Subcutaneous adipose tissue (tissue), 4 donors: Measurements from ENCODE around the gene CYB561. TPM values are rescaled to one million over a fixed set of nuclear protein-coding genes. Genes with fewer than 3 reads are reported as not detected.

Experiments used
- CTCF ChIP-seq: fragments of 450-650 bp; IDR thresholded peaks from one replicate; pipeline ENCODE4 v1.5.1; 2016; ENCODE audit warnings: low read depth, mild to moderate bottlenecking, control low read depth, antibody characterized with exemption, moderate library complexity
- total RNA-seq, 4 donors: library from RNA; depleted of rRNA; stranded (reverse); fragments of >200 nt; gene quantifications; one replicate each; pipeline ENCODE4 v1.1.0, GENCODE V29; 2016

CYB561 gene
- total RNA-seq, 4 donors from 2014 or later, result 12.7 to 17.9 (median 14.1) TPM

GRCh38 chr17:63406689-63407330 lies 39.3 kb downstream of the CYB561 start:
- no peak for TF ChIP-seq CTCF

GRCh38 chr17:63405741-63406261 lies 40.3 kb downstream of the CYB561 start:
- TF ChIP-seq CTCF, result no peak

GRCh38 chr17:63405020-63405419 lies 41.1 kb downstream of the CYB561 start:
- no peak for TF ChIP-seq CTCF

- no peak for TF ChIP-seq CTCF
These were observed 43.5 kb downstream of the CYB561 start for GRCh38 chr17:63402431-63403212.

- TF ChIP-seq CTCF, result no peak
These were observed 46.2 kb downstream of the CYB561 start for GRCh38 chr17:63399856-63400255.

- no peak for TF ChIP-seq CTCF
These were observed 46.8 kb downstream of the CYB561 start for GRCh38 chr17:63399316-63399715.

GRCh38 chr17:63398680-63399079 lies 47.4 kb downstream of the CYB561 start:
- TF ChIP-seq CTCF, result no peak
